Measurements from ENCODE around the gene TP53. TPM values are rescaled to one million over a fixed set of nuclear protein-coding genes. Genes with fewer than 3 reads are reported as not detected.

The TP53 gene
- polyA plus RNA-seq, 1 of the 3 experiments (the other 2 are of a cell fraction), result 62.6 TPM

DNA sequence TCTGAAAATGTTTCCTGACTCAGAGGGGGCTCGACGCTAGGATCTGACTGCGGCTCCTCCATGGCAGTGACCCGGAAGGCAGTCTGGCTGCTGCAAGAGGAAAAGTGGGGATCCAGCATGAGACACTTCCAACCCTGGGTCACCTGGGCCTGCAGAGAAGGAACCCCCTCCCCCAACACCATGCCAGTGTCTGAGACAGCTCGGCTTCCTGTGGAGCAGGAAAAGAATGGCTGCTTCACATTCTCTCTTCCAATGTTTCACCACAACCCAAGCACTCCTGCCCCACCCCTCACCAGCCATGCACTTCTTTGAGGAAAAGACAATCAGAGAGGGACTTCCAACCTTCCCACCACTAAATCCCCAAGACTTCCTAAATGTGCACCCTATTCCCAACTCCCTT is 10.8 kb downstream of the TP53 start:
- Histone ChIP-seq H3K9ac (no peak overlapping the region), H4K20me1 (ENCODE audit: insufficient read depth) (no peaks in the 10 kb centered on the region; the same call in 1 of the 2 replicates), H2AFZ (ENCODE audit: low read depth) (no peak overlapping the region), H3K9me3 (no peaks in the 10 kb centered on the region), H3F3A (replicated peaks; ENCODE audit: insufficient read depth) (no peaks in the 10 kb centered on the region), H3K27ac (ENCODE audit: low read depth in 2 of 2, low read length in 1 of 2) (no peak overlapping the region), H3K79me2 (ENCODE audit: insufficient read depth) (peaks cover 45% of the 10 kb centered on the region), H3K4me3 (ENCODE audit: low read depth in 2 of 2, low read length in 1 of 2) (no peak overlapping the region), H3K4me1 (ENCODE audit: control insufficient read depth in 1 of 2, insufficient read depth in 2 of 2, low read depth in 1 of 2, low read length in 1 of 2) (no peaks in the 10 kb centered on the region), H3K4me2 (no peak overlapping the region), H3K27me3 (ENCODE audit: insufficient read depth) (no peaks in the 10 kb centered on the region), H3K9me2 (no peaks in the 10 kb centered on the region), H3K36me3 (replicated peaks in 1 of 2; ENCODE audit: control insufficient read depth in 1 of 2, insufficient read depth in 2 of 2, low read length in 1 of 2) (peaks cover 30 to 40% of the 10 kb centered on the region in 2 experiments)
- ChIA-PET POLR2A (no interaction called here), CTCF (interaction anchor here (1.3 to 1.4 kb wide), 3 partner anchors 25 to 87 kb away, joined by 3 read pairs; partner anchors contain the start of gene ATP1B2)
- no peak for DNase-seq
- no peak for TF ChIP-seq GABPA (IDR thresholded peaks at IDR 0.05; ENCODE audit: low read depth)
- TF ChIP-seq, protein P1, sequence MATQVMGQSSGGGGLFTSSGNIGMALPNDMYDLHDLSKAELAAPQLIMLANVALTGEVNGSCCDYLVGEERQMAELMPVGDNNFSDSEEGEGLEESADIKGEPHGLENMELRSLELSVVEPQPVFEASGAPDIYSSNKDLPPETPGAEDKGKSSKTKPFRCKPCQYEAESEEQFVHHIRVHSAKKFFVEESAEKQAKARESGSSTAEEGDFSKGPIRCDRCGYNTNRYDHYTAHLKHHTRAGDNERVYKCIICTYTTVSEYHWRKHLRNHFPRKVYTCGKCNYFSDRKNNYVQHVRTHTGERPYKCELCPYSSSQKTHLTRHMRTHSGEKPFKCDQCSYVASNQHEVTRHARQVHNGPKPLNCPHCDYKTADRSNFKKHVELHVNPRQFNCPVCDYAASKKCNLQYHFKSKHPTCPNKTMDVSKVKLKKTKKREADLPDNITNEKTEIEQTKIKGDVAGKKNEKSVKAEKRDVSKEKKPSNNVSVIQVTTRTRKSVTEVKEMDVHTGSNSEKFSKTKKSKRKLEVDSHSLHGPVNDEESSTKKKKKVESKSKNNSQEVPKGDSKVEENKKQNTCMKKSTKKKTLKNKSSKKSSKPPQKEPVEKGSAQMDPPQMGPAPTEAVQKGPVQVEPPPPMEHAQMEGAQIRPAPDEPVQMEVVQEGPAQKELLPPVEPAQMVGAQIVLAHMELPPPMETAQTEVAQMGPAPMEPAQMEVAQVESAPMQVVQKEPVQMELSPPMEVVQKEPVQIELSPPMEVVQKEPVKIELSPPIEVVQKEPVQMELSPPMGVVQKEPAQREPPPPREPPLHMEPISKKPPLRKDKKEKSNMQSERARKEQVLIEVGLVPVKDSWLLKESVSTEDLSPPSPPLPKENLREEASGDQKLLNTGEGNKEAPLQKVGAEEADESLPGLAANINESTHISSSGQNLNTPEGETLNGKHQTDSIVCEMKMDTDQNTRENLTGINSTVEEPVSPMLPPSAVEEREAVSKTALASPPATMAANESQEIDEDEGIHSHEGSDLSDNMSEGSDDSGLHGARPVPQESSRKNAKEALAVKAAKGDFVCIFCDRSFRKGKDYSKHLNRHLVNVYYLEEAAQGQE (IDR thresholded peaks at IDR 0.05; ENCODE audit: low read depth, low read length), result no peak
- TF ChIP-seq USF2 (IDR thresholded peaks at IDR 0.05; ENCODE audit: borderline replicate concordance, low read depth, low read length), result no peak
- TF ChIP-seq, protein P2, sequence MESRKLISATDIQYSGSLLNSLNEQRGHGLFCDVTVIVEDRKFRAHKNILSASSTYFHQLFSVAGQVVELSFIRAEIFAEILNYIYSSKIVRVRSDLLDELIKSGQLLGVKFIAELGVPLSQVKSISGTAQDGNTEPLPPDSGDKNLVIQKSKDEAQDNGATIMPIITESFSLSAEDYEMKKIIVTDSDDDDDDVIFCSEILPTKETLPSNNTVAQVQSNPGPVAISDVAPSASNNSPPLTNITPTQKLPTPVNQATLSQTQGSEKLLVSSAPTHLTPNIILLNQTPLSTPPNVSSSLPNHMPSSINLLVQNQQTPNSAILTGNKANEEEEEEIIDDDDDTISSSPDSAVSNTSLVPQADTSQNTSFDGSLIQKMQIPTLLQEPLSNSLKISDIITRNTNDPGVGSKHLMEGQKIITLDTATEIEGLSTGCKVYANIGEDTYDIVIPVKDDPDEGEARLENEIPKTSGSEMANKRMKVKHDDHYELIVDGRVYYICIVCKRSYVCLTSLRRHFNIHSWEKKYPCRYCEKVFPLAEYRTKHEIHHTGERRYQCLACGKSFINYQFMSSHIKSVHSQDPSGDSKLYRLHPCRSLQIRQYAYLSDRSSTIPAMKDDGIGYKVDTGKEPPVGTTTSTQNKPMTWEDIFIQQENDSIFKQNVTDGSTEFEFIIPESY (IDR thresholded peaks at IDR 0.05; ENCODE audit: borderline replicate concordance, low read depth), result no peak
- TF ChIP-seq RFX5 (IDR thresholded peaks at IDR 0.05; ENCODE audit: low read length), result no peak
- TF ChIP-seq MXI1 (IDR thresholded peaks at IDR 0.05; ENCODE audit: low read depth, low read length), result no peak
- TF ChIP-seq FOXM1 (IDR thresholded peaks at IDR 0.05; ENCODE audit: low read depth), result no peak
- TF ChIP-seq, protein P3, sequence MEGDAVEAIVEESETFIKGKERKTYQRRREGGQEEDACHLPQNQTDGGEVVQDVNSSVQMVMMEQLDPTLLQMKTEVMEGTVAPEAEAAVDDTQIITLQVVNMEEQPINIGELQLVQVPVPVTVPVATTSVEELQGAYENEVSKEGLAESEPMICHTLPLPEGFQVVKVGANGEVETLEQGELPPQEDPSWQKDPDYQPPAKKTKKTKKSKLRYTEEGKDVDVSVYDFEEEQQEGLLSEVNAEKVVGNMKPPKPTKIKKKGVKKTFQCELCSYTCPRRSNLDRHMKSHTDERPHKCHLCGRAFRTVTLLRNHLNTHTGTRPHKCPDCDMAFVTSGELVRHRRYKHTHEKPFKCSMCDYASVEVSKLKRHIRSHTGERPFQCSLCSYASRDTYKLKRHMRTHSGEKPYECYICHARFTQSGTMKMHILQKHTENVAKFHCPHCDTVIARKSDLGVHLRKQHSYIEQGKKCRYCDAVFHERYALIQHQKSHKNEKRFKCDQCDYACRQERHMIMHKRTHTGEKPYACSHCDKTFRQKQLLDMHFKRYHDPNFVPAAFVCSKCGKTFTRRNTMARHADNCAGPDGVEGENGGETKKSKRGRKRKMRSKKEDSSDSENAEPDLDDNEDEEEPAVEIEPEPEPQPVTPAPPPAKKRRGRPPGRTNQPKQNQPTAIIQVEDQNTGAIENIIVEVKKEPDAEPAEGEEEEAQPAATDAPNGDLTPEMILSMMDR (IDR thresholded peaks at IDR 0.05), result no peak
- no peak for TF ChIP-seq TCF12 (IDR thresholded peaks at IDR 0.05)
- TF ChIP-seq FOSL2 (IDR thresholded peaks at IDR 0.05; ENCODE audit: borderline replicate concordance, low read depth), result no peak
- TF ChIP-seq RCOR1 (IDR thresholded peaks at IDR 0.05; ENCODE audit: low read length), result no peak
- TF ChIP-seq PBX3 (IDR thresholded peaks at IDR 0.05), result no peak
- no peak for TF ChIP-seq FOXJ3 (CRISPR knock-in tag; IDR thresholded peaks at IDR 0.05)
- TF ChIP-seq TEAD4 (IDR thresholded peaks at IDR 0.05; ENCODE audit: borderline replicate concordance, insufficient read depth), result no peak
- TF ChIP-seq, protein P4, sequence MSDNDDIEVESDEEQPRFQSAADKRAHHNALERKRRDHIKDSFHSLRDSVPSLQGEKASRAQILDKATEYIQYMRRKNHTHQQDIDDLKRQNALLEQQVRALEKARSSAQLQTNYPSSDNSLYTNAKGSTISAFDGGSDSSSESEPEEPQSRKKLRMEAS (IDR thresholded peaks at IDR 0.05; ENCODE audit: low read depth), result no peak
- TF ChIP-seq EP300 (IDR thresholded peaks at IDR 0.05; ENCODE audit: borderline replicate concordance in 1 of 2, low read depth in 1 of 2, low read length in 1 of 2), result no peak
- no CpG with 5 or more reads among the region's 5 CpGs for WGBS (ENCODE audit: low lambda C conversion rate)

All from SK-N-SH (cell line).